ENCODE data around the gene ZBTB39. TPM values are rescaled to one million over a fixed set of nuclear protein-coding genes. Genes with fewer than 3 reads are reported as not detected.
"Not testable (repeated sequence)": the region's sequence is repeated elsewhere in the genome, so short reads cannot be mapped to it uniquely, and the experiment has no call there.

ZBTB39 gene
- total and polyA plus RNA-seq, 5 donors from 2014 or later: 1.5 to 8.6 (median 1.8) TPM

DNA sequence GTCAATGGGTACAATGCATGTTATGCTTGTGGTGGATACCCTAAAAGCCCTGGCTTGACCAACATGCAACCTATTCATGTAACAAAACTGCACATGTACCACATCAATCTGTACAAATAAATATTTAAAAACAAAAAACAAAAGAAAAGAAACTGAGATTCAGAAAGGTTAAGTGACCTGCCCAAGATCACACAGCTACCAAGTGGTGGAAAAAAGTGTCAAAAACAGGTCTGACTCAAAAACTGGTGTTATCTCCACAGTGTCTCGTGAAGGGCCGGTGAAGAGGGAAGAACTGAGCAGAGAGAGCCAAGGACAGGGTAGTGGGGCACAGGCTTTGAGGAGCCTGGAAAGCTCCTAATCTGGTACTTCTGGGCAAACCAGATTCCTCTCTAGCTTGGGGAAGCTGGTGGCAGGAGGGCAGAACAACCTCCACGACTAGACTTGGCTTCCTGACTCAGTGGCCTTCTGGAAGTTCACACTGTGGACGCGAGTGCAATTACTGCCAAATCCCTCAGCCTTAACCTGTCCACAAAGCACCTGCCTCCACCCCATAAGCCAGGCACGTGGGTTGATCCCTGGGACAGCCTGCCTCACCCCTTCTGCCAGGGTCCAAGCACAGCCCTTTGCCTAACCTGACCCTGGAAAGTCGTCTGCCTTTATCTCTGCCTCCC is 15.6 kb downstream of the ZBTB39 start:
- H3K27ac ChIP-seq (ENCODE audit: insufficient read depth, low read length, poor library complexity, severe bottlenecking): no peak overlapping the region
- no peaks in the 10 kb centered on the region for H3K36me3 ChIP-seq (ENCODE audit: control insufficient read depth, insufficient read depth, low read length)
- no peak overlapping the region for H3K4me3 ChIP-seq (ENCODE audit: low read depth, low read length)
- no peaks in the 10 kb centered on the region for H3K9me3 ChIP-seq (ENCODE audit: control insufficient read depth in 2 of 2, low read length in 2 of 2)
- no peak for ATAC-seq (ENCODE audit: low read depth in 2 of 2)
- H3K9me3 Mint-ChIP-seq: peaks cover 0 to 1% (median 0%) of the 10 kb centered on the region in 7 donors
- H3K36me3 Mint-ChIP-seq: peaks cover 8% of the 10 kb centered on the region
- H3K27ac Mint-ChIP-seq: peak overlapping the region in 1 of 3 donors; percentile 8
- H3K4me1 ChIP-seq (ENCODE audit: control insufficient read depth, insufficient read depth, low read length, poor library complexity, severe bottlenecking): no peaks in the 10 kb centered on the region
- peaks cover 9% of the 10 kb centered on the region for H3K27me3 Mint-ChIP-seq
- no peak for DNase-seq
- peaks cover 4 to 15% (median 8%) of the 10 kb centered on the region in 4 donors for H3K4me1 Mint-ChIP-seq
- no peak overlapping the region for H3K4me3 Mint-ChIP-seq
- H3K27me3 ChIP-seq (ENCODE audit: control insufficient read depth, insufficient read depth, low read length): peaks cover 4% of the 10 kb centered on the region

DNA sequence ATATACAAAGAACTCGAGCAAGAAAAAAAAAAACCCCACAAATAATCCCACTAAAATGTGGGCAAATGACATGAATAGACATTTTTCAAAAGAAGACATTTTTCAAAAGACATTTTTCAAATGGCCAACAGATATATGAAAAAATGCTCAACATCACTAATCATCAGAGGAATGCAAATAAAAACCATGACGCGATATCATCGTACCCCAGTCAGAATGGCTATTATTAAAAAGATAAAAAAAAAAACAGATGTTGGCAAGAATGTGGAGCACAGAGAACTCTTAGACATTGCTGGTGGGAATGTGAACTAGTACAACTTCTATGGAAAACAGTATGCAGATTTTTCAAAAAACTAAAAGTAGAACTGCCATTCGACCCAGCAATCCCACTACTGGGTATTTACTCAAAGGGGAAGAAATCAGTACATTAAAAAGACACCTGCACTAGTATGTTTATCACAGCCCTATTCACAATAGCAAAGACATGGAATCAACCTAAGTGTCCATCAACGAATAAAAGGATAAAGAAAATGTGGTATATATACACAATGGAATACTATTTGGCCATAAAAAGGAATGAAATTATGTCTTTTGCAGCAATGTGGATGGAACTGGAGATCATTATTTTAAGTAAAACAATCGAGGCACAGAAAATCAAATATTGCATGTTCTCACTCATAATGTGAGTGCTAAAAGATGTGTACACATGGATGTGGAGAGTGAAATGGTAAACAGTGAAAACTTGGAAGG is 16.3 kb downstream of the ZBTB39 start:
- Mint-ChIP-seq H3K4me1 (peaks cover 4 to 15% (median 8%) of the 10 kb centered on the region in 4 donors), H3K9me3 (peaks cover 0 to 1% (median 0%) of the 10 kb centered on the region in 7 donors), H3K27me3 (peaks cover 9% of the 10 kb centered on the region), H3K4me3 (no peak overlapping the region), H3K27ac (peak overlapping the region in 1 of 3 donors; percentile 52), H3K36me3 (peaks cover 7% of the 10 kb centered on the region)
- Histone ChIP-seq H3K27ac (ENCODE audit: insufficient read depth, low read length, poor library complexity, severe bottlenecking) (no peak overlapping the region), H3K27me3 (ENCODE audit: control insufficient read depth, insufficient read depth, low read length) (peaks cover 4% of the 10 kb centered on the region), H3K9me3 (ENCODE audit: control insufficient read depth in 2 of 2, low read length in 2 of 2) (no peaks in the 10 kb centered on the region), H3K4me3 (ENCODE audit: low read depth, low read length) (no peak overlapping the region), H3K36me3 (ENCODE audit: control insufficient read depth, insufficient read depth, low read length) (no peaks in the 10 kb centered on the region), H3K4me1 (ENCODE audit: control insufficient read depth, insufficient read depth, low read length, poor library complexity, severe bottlenecking) (no peaks in the 10 kb centered on the region)
- no peak for ATAC-seq (ENCODE audit: low read depth in 2 of 2)
- no peak for DNase-seq

DNA sequence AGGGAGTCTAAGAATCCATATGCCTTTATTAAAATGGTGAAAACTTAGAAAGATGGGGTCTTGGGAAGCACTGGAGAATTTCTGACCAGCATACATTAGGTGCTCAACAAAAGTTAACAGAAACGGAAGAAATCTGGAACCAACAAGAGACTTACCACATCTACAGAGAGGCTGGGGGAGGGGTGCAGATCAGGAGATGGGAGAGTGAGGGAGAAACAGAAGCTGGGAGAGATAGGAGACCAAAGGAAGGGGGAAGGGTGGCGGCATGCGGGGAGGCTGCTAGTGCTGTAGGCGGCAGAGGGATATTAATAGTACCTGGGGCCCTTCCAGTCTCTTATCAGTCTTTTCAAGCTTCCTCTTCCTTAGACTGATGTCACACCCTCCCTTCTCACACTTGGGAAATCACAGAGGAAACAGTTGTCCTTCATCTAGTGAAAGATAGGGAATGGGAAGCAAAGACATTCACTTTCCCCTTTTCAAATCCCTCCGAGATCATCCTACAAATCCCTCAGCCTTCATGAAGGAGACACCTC is 18.1 kb downstream of the ZBTB39 start:
- H3K27me3 Mint-ChIP-seq: peaks cover 9% of the 10 kb centered on the region
- peaks cover 4 to 15% (median 8%) of the 10 kb centered on the region in 4 donors for H3K4me1 Mint-ChIP-seq
- DNase-seq (no peak), ATAC-seq (ENCODE audit: low read depth in 2 of 2) (no peak)
- peaks cover 7% of the 10 kb centered on the region for H3K36me3 Mint-ChIP-seq
- Histone ChIP-seq H3K27me3 (ENCODE audit: control insufficient read depth, insufficient read depth, low read length) (peaks cover 4% of the 10 kb centered on the region), H3K27ac (ENCODE audit: insufficient read depth, low read length, poor library complexity, severe bottlenecking) (no peak overlapping the region), H3K4me3 (ENCODE audit: low read depth, low read length) (no peak overlapping the region), H3K9me3 (ENCODE audit: control insufficient read depth in 2 of 2, low read length in 2 of 2) (no peaks in the 10 kb centered on the region), H3K4me1 (ENCODE audit: control insufficient read depth, insufficient read depth, low read length, poor library complexity, severe bottlenecking) (no peaks in the 10 kb centered on the region), H3K36me3 (ENCODE audit: control insufficient read depth, insufficient read depth, low read length) (no peaks in the 10 kb centered on the region)
- no peak overlapping the region for H3K27ac Mint-ChIP-seq
- H3K9me3 Mint-ChIP-seq: peaks cover 0 to 1% (median 0%) of the 10 kb centered on the region in 7 donors
- H3K4me3 Mint-ChIP-seq: no peak overlapping the region

DNA sequence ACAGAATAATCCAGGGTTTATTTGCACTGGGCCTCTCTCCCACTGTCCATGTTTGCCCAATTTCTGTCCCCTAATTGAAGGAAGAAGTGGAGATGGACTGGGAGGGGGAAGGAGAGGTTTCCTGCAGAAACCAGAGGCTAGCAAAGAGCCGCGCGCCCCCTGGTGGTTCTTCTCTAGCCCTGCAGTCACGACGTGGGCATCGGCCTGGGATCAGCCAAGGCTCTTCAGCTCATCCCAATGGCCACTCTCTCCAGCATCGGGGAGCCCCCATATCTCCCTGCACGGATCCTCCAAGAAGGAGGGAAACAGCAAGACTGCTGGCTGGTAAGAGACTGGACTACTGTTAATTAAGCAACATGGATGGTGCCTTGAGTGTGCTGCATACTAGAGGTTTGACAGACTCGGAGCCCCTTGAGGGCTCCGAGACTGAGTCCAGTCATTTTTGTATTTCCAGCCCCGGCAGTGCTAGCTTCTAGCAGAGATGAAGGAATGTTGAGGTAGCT is 18.7 kb downstream of the ZBTB39 start:
- Histone ChIP-seq H3K9me3 (ENCODE audit: control insufficient read depth in 2 of 2, low read length in 2 of 2) (no peaks in the 10 kb centered on the region), H3K27me3 (ENCODE audit: control insufficient read depth, insufficient read depth, low read length) (peaks cover 4% of the 10 kb centered on the region), H3K36me3 (ENCODE audit: control insufficient read depth, insufficient read depth, low read length) (no peaks in the 10 kb centered on the region), H3K4me1 (ENCODE audit: control insufficient read depth, insufficient read depth, low read length, poor library complexity, severe bottlenecking) (no peaks in the 10 kb centered on the region), H3K27ac (ENCODE audit: insufficient read depth, low read length, poor library complexity, severe bottlenecking) (no peak overlapping the region), H3K4me3 (ENCODE audit: low read depth, low read length) (no peak overlapping the region)
- H3K4me1 Mint-ChIP-seq: peaks cover 0 to 9% (median 8%) of the 10 kb centered on the region in 4 donors
- ATAC-seq (ENCODE audit: low read depth in 2 of 2): peak; percentile 64 to 70
- no peak overlapping the region for H3K27ac Mint-ChIP-seq
- H3K36me3 Mint-ChIP-seq: peaks cover 3% of the 10 kb centered on the region
- peaks cover 0 to 1% (median 0%) of the 10 kb centered on the region in 7 donors for H3K9me3 Mint-ChIP-seq
- peaks cover 9% of the 10 kb centered on the region for H3K27me3 Mint-ChIP-seq
- DNase-seq: peak; percentile 52 to 69 (median 64)
- H3K4me3 Mint-ChIP-seq: peak overlapping the region in 2 of 4 donors; percentile 34 to 53

DNA sequence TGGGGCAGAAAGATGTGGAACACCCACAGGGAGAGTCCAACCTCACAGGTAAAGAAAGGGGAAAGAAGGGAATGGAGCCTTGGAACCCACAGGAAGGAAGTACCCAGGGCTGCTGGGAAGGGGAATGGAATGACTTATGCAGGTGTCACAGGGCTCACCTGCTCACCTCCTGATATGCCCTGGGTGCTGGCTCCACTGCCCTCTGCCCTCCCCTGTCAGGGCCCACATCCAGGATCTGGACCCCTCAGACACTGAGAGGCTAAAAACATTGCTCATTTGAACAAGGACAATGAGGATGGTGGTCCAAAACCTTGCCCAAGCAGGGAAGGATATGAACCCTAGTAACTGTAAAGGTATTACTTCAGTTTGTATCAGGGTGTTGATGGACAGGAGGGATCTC is 19.3 kb downstream of the ZBTB39 start:
- no peak overlapping the region for H3K4me3 ChIP-seq (ENCODE audit: low read depth, low read length)
- no peaks in the 10 kb centered on the region for H3K36me3 ChIP-seq (ENCODE audit: control insufficient read depth, insufficient read depth, low read length)
- Mint-ChIP-seq H3K27me3 (peaks cover 9% of the 10 kb centered on the region), H3K36me3 (peaks cover 3% of the 10 kb centered on the region), H3K4me3 (peak overlapping the region in 1 of 4 donors; percentile 53), H3K9me3 (peaks cover 0 to 1% (median 0%) of the 10 kb centered on the region in 7 donors), H3K27ac (no peak overlapping the region), H3K4me1 (peaks cover 0 to 9% (median 8%) of the 10 kb centered on the region in 4 donors)
- H3K9me3 ChIP-seq (ENCODE audit: control insufficient read depth in 2 of 2, low read length in 2 of 2): no peaks in the 10 kb centered on the region
- no peak for DNase-seq
- ATAC-seq (ENCODE audit: low read depth in 2 of 2): no peak
- peaks cover 4% of the 10 kb centered on the region for H3K27me3 ChIP-seq (ENCODE audit: control insufficient read depth, insufficient read depth, low read length)
- no peak overlapping the region for H3K27ac ChIP-seq (ENCODE audit: insufficient read depth, low read length, poor library complexity, severe bottlenecking)
- H3K4me1 ChIP-seq (ENCODE audit: control insufficient read depth, insufficient read depth, low read length, poor library complexity, severe bottlenecking): no peaks in the 10 kb centered on the region

DNA sequence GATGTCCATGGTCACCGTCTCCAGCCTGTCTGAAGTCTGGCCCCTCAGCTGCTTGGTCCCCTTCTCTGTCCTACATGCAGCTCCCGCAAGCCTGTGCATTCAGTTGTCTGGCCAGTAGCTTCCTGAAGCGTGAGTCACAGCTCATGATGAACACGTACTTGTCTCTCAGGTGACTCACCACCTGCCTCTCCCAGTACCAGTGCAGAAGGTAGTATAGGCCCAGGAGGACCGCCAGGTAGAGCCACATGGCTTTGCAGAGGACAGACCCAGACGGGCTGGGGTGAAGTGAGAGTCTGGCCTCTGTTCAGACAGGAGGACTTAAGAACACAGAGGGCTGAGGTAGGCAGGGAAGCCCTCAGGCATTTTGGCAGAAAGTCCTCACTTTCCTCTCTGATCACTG is 20.6 kb downstream of the ZBTB39 start:
- not testable (repeated sequence) for H3K27me3 Mint-ChIP-seq; H3K27ac ChIP-seq (ENCODE audit: insufficient read depth, low read length, poor library complexity, severe bottlenecking); H3K9me3 ChIP-seq (ENCODE audit: control insufficient read depth in 2 of 2, low read length in 2 of 2); H3K4me3 ChIP-seq (ENCODE audit: low read depth, low read length); H3K4me3 Mint-ChIP-seq; H3K9me3 Mint-ChIP-seq; H3K27me3 ChIP-seq (ENCODE audit: control insufficient read depth, insufficient read depth, low read length); DNase-seq; H3K36me3 ChIP-seq (ENCODE audit: control insufficient read depth, insufficient read depth, low read length); H3K36me3 Mint-ChIP-seq; H3K4me1 Mint-ChIP-seq; H3K4me1 ChIP-seq (ENCODE audit: control insufficient read depth, insufficient read depth, low read length, poor library complexity, severe bottlenecking)
- ATAC-seq (ENCODE audit: low read depth in 2 of 2): peak in 1 of 2 donors; percentile 45
- H3K27ac Mint-ChIP-seq: peak overlapping the region in 2 of 3 donors; percentile 21 to 42

DNA sequence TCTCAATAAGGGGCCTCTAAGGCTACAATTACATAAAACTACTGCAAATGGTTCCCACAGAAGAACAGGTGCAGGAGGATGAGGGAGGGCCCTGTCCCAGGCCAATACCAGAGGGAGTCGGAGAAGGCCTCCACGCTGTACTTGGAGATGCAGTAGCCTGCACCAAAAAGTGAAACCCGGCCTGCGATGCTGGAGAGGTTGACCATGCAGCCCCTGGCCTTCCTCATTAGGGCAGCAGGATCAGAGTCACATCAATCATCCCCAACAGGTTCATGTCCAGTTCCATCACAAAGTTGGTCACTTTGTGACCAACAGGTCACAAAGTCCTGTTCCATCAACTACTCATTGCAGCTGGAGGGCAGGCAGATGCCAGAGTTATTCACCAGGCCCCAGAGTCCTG is 23.0 kb downstream of the ZBTB39 start:
- Mint-ChIP-seq H3K27ac (no peak overlapping the region), H3K9me3 (peaks cover 0 to 1% (median 0%) of the 10 kb centered on the region in 7 donors), H3K4me3 (no peak overlapping the region)

More for the DNA sequence above, 23.0 kb downstream of the ZBTB39 start:
- Histone ChIP-seq H3K9me3 (ENCODE audit: control insufficient read depth in 2 of 2, low read length in 2 of 2) (no peaks in the 10 kb centered on the region), H3K27me3 (ENCODE audit: control insufficient read depth, insufficient read depth, low read length) (peaks cover under 1% of the 10 kb centered on the region), H3K4me1 (ENCODE audit: control insufficient read depth, insufficient read depth, low read length, poor library complexity, severe bottlenecking) (no peaks in the 10 kb centered on the region), H3K4me3 (ENCODE audit: low read depth, low read length) (no peak overlapping the region), H3K36me3 (ENCODE audit: control insufficient read depth, insufficient read depth, low read length) (no peaks in the 10 kb centered on the region), H3K27ac (ENCODE audit: insufficient read depth, low read length, poor library complexity, severe bottlenecking) (no peak overlapping the region)
- Mint-ChIP-seq H3K27me3 (no peaks in the 10 kb centered on the region), H3K4me1 (peaks cover 0 to 9% (median 4%) of the 10 kb centered on the region in 4 donors), H3K36me3 (peaks cover 3% of the 10 kb centered on the region)
- DNase-seq: no peak
- ATAC-seq (ENCODE audit: low read depth in 2 of 2): no peak
